ENCODE results near the gene KLHDC7A. TPM values are rescaled to one million over a fixed set of nuclear protein-coding genes. Genes with fewer than 3 reads are reported as not detected.

KLHDC7A gene
- total RNA-seq, 1 experiment from 2014 or later = not detected

- Histone ChIP-seq H3K9me2 (replicated peaks; ENCODE audit: insufficient read depth, low read length) (no peaks in the 10 kb centered on the region), H3K9me3 (ENCODE audit: low read length) (no peaks in the 10 kb centered on the region), H4K20me1 (ENCODE audit: insufficient read depth, low read depth, low read length) (no peaks in the 10 kb centered on the region), H3K9ac (ENCODE audit: low read length) (no peak overlapping the region), H3K36me3 (ENCODE audit: insufficient read depth, low read length) (no peaks in the 10 kb centered on the region), H3K79me2 (ENCODE audit: low read length) (no peaks in the 10 kb centered on the region), H3K27ac (ENCODE audit: low read length) (no peak overlapping the region), H3K4me3 (ENCODE audit: low read length) (no peak overlapping the region), H3K4me2 (ENCODE audit: low read depth, low read length, poor library complexity, severe bottlenecking) (no peak overlapping the region), H2AFZ (ENCODE audit: low read length) (no peak overlapping the region), H3K4me1 (ENCODE audit: low read length) (no peaks in the 10 kb centered on the region), H3K27me3 (ENCODE audit: low read length) (no peaks in the 10 kb centered on the region)
- no peak for DNase-seq
Measured at GRCh38 chr1:18481190-18481920, 625 bp downstream of the KLHDC7A start.

- Histone ChIP-seq H3K9me3 (ENCODE audit: low read length) (no peaks in the 10 kb centered on the region), H3K27ac (ENCODE audit: low read length) (no peak overlapping the region), H3K4me2 (ENCODE audit: low read depth, low read length, poor library complexity, severe bottlenecking) (no peak overlapping the region), H3K79me2 (ENCODE audit: low read length) (no peaks in the 10 kb centered on the region), H2AFZ (ENCODE audit: low read length) (no peak overlapping the region), H3K9me2 (replicated peaks; ENCODE audit: insufficient read depth, low read length) (no peaks in the 10 kb centered on the region), H3K4me1 (ENCODE audit: low read length) (no peaks in the 10 kb centered on the region), H3K36me3 (ENCODE audit: insufficient read depth, low read length) (no peaks in the 10 kb centered on the region), H3K4me3 (ENCODE audit: low read length) (no peak overlapping the region), H3K9ac (ENCODE audit: low read length) (no peak overlapping the region), H3K27me3 (ENCODE audit: low read length) (no peaks in the 10 kb centered on the region), H4K20me1 (ENCODE audit: insufficient read depth, low read depth, low read length) (no peaks in the 10 kb centered on the region)
- no peak for DNase-seq
Measured at GRCh38 chr1:18481921-18482701, 1.4 kb downstream of the KLHDC7A start.

DNA sequence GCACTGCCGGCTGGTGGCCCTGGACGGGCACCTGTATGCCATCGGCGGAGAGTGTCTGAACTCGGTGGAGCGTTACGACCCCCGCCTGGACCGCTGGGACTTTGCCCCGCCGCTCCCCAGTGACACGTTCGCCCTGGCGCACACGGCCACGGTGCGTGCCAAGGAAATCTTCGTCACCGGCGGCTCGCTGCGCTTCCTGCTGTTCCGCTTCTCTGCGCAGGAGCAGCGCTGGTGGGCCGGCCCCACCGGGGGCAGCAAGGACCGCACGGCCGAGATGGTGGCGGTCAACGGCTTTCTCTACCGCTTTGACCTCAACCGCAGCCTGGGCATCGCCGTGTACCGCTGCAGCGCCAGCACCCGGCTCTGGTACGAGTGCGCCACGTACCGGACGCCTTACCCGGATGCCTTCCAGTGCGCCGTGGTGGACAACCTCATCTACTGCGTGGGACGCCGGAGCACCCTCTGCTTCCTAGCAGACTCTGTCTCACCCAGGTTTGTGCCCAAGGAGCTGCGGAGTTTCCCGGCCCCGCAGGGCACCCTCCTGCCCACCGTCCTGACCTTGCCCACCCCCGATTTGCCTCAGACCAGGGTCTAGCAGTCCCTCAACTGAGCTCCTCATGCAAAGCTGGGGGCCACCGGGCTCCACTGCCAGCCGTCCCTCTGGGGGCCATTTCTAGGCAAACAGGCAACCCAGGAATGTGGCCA, 2.1 kb downstream of the KLHDC7A start:
- DNase-seq = no peak
- Histone ChIP-seq H3K27ac (ENCODE audit: low read length) (no peak overlapping the region), H3K4me3 (ENCODE audit: low read length) (no peak overlapping the region), H3K9me2 (replicated peaks; ENCODE audit: insufficient read depth, low read length) (no peaks in the 10 kb centered on the region), H3K9ac (ENCODE audit: low read length) (no peak overlapping the region), H3K9me3 (ENCODE audit: low read length) (no peaks in the 10 kb centered on the region), H3K27me3 (ENCODE audit: low read length) (no peaks in the 10 kb centered on the region), H3K4me1 (ENCODE audit: low read length) (no peaks in the 10 kb centered on the region), H3K36me3 (ENCODE audit: insufficient read depth, low read length) (no peaks in the 10 kb centered on the region), H2AFZ (ENCODE audit: low read length) (no peak overlapping the region), H4K20me1 (ENCODE audit: insufficient read depth, low read depth, low read length) (no peaks in the 10 kb centered on the region), H3K79me2 (ENCODE audit: low read length) (no peaks in the 10 kb centered on the region), H3K4me2 (ENCODE audit: low read depth, low read length, poor library complexity, severe bottlenecking) (no peak overlapping the region)

DNA sequence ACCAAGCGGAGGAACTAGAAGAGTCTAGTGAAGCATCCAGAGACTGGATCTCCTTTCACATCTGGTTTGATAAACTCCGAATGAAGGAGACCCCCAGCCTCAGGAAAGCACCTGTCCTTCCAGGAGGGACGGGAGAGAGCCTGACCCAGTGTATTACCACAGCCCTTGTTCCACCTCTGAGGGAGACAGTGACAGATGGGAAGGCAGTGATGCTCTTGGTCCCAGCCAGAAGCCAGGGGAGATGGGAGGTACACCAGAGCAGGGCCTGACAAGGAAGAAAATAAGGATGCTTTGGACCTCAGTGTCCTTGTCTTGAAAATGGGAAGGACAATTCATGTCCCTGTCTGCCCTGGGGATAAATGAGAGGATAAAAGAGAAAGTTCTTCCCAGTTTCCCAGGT, 3.5 kb downstream of the KLHDC7A start:
- H3K9me2 ChIP-seq (replicated peaks; ENCODE audit: insufficient read depth, low read length) = no peaks in the 10 kb centered on the region
- DNase-seq = no peak
- H3K9me3 ChIP-seq (ENCODE audit: low read length) = no peaks in the 10 kb centered on the region
- no peak overlapping the region for H3K4me3 ChIP-seq (ENCODE audit: low read length)
- no peaks in the 10 kb centered on the region for H3K27me3 ChIP-seq (ENCODE audit: low read length)
- no peaks in the 10 kb centered on the region for H3K79me2 ChIP-seq (ENCODE audit: low read length)
- no peak overlapping the region for H2AFZ ChIP-seq (ENCODE audit: low read length)
- no peak overlapping the region for H3K9ac ChIP-seq (ENCODE audit: low read length)
- H3K36me3 ChIP-seq (ENCODE audit: insufficient read depth, low read length) = no peaks in the 10 kb centered on the region
- no peaks in the 10 kb centered on the region for H4K20me1 ChIP-seq (ENCODE audit: insufficient read depth, low read depth, low read length)
- H3K4me1 ChIP-seq (ENCODE audit: low read length) = no peaks in the 10 kb centered on the region
- H3K27ac ChIP-seq (ENCODE audit: low read length) = no peak overlapping the region
- no peak overlapping the region for H3K4me2 ChIP-seq (ENCODE audit: low read depth, low read length, poor library complexity, severe bottlenecking)

DNA sequence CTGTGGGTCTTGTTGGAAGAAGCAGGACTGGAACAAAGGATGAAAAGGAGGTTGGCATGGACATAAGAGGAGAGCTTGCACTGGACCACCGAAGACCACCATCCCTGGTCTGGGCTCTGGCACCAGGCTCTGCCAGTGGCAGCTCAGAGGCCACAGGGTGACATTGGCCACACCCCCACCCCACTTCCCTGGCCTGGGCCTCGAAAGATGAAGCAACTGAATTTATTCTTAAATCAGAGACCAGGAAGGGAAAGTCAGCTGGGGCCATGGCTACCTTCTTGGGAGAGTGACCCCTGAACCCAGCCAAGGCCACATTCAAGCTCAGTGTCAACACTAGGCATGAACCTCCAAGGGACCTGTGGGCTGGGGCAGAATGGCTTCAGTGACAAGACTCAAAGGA, 4.0 kb downstream of the KLHDC7A start:
- Histone ChIP-seq H3K27ac (ENCODE audit: low read length) (no peak overlapping the region), H3K9me2 (replicated peaks; ENCODE audit: insufficient read depth, low read length) (no peaks in the 10 kb centered on the region), H3K9ac (ENCODE audit: low read length) (no peak overlapping the region), H4K20me1 (ENCODE audit: insufficient read depth, low read depth, low read length) (no peaks in the 10 kb centered on the region), H3K27me3 (ENCODE audit: low read length) (no peaks in the 10 kb centered on the region), H3K4me3 (ENCODE audit: low read length) (no peak overlapping the region), H3K79me2 (ENCODE audit: low read length) (no peaks in the 10 kb centered on the region), H2AFZ (ENCODE audit: low read length) (no peak overlapping the region), H3K4me2 (ENCODE audit: low read depth, low read length, poor library complexity, severe bottlenecking) (no peak overlapping the region), H3K36me3 (ENCODE audit: insufficient read depth, low read length) (no peaks in the 10 kb centered on the region), H3K9me3 (ENCODE audit: low read length) (no peaks in the 10 kb centered on the region), H3K4me1 (ENCODE audit: low read length) (no peaks in the 10 kb centered on the region)
- DNase-seq = no peak

DNA sequence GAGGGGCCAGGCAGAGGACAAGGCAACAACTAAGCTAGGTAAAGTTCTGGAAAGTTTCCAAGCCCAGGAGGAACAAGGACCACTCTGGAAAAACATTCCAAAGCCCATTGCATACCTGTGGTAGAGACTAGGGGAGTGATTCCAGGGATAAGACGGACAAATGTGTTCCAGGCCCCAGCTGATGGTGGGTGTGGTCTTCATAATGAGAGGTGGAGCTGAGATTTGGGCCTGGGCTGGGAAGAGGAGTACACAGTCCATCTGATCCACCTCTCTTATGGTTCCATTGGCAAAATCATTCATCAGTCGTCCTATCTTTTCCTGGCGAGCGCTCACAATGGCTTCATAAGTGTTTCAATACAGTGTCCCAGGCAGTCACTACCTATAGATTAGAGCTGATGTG, 4.5 kb downstream of the KLHDC7A start:
- Histone ChIP-seq H3K27me3 (ENCODE audit: low read length) (no peaks in the 10 kb centered on the region), H3K4me3 (ENCODE audit: low read length) (no peak overlapping the region), H3K36me3 (ENCODE audit: insufficient read depth, low read length) (no peaks in the 10 kb centered on the region), H3K4me1 (ENCODE audit: low read length) (no peaks in the 10 kb centered on the region), H3K27ac (ENCODE audit: low read length) (no peak overlapping the region), H3K9me2 (replicated peaks; ENCODE audit: insufficient read depth, low read length) (no peaks in the 10 kb centered on the region), H3K9ac (ENCODE audit: low read length) (no peak overlapping the region), H2AFZ (ENCODE audit: low read length) (no peak overlapping the region), H4K20me1 (ENCODE audit: insufficient read depth, low read depth, low read length) (no peaks in the 10 kb centered on the region), H3K79me2 (ENCODE audit: low read length) (no peaks in the 10 kb centered on the region), H3K4me2 (ENCODE audit: low read depth, low read length, poor library complexity, severe bottlenecking) (no peak overlapping the region), H3K9me3 (ENCODE audit: low read length) (no peaks in the 10 kb centered on the region)
- DNase-seq = no peak

DNA sequence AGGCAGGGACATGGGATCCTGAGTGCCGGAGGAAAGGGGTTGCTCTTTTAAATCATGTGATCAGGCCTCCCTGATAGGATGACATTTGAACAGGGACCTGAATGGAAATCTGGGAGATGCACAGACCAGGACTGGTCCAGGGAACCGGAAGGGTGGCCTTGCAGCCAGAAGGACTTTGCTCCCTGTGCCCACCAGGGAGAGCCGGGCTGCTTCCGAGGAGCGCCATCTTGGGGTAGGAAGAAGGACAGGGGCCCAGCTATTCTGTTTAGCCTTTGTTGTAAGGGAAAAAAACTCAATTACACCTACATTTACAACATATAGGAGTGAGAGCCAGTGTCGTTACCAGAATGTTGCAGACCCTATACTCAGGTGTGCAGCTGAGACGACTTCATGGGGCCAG, 5.5 kb downstream of the KLHDC7A start:
- no peak overlapping the region for H3K4me3 ChIP-seq (ENCODE audit: low read length)
- no peak overlapping the region for H3K4me2 ChIP-seq (ENCODE audit: low read depth, low read length, poor library complexity, severe bottlenecking)

GRCh38 chr1:18489417-18490143, 8.8 kb downstream of the KLHDC7A start:
- Histone ChIP-seq H3K4me1 (ENCODE audit: low read length) (no peaks in the 10 kb centered on the region), H3K27me3 (ENCODE audit: low read length) (no peaks in the 10 kb centered on the region), H3K79me2 (ENCODE audit: low read length) (no peaks in the 10 kb centered on the region), H3K4me2 (ENCODE audit: low read depth, low read length, poor library complexity, severe bottlenecking) (no peak overlapping the region), H4K20me1 (ENCODE audit: insufficient read depth, low read depth, low read length) (no peaks in the 10 kb centered on the region), H3K9me3 (ENCODE audit: low read length) (no peaks in the 10 kb centered on the region), H2AFZ (ENCODE audit: low read length) (no peak overlapping the region), H3K9ac (ENCODE audit: low read length) (no peak overlapping the region), H3K27ac (ENCODE audit: low read length) (no peak overlapping the region), H3K4me3 (ENCODE audit: low read length) (no peak overlapping the region), H3K9me2 (replicated peaks; ENCODE audit: insufficient read depth, low read length) (no peaks in the 10 kb centered on the region), H3K36me3 (ENCODE audit: insufficient read depth, low read length) (no peaks in the 10 kb centered on the region)
- DNase-seq = no peak

More for the DNA sequence above, 5.5 kb downstream of the KLHDC7A start:
- H4K20me1 ChIP-seq (ENCODE audit: insufficient read depth, low read depth, low read length) = no peaks in the 10 kb centered on the region
- DNase-seq = peak; percentile 46
- no peak overlapping the region for H3K9ac ChIP-seq (ENCODE audit: low read length)
- no peak overlapping the region for H2AFZ ChIP-seq (ENCODE audit: low read length)
- H3K4me1 ChIP-seq (ENCODE audit: low read length) = no peaks in the 10 kb centered on the region
- H3K9me2 ChIP-seq (replicated peaks; ENCODE audit: insufficient read depth, low read length) = no peaks in the 10 kb centered on the region
- H3K27ac ChIP-seq (ENCODE audit: low read length) = no peak overlapping the region
- no peaks in the 10 kb centered on the region for H3K36me3 ChIP-seq (ENCODE audit: insufficient read depth, low read length)
- no peaks in the 10 kb centered on the region for H3K27me3 ChIP-seq (ENCODE audit: low read length)
- H3K79me2 ChIP-seq (ENCODE audit: low read length) = no peaks in the 10 kb centered on the region
- H3K9me3 ChIP-seq (ENCODE audit: low read length) = no peaks in the 10 kb centered on the region

Data from Karpas-422 (cell line).